H1 (cell line): Measurements from ENCODE around the gene TENT4B. TPM values are rescaled to one million over a fixed set of nuclear protein-coding genes. Genes with fewer than 3 reads are reported as not detected.

Experiments used
- KDM4A ChIP-seq: IDR thresholded peaks from one replicate; pipeline ENCODE4 v1.7.1; 2012; ENCODE audit warnings: low read depth, mild to moderate bottlenecking, moderate library complexity, low read length, inconsistent platforms; ENCODE audit not compliant: severe bottlenecking
- MAFK ChIP-seq: IDR thresholded peaks from 2 replicates; pipeline ENCODE4 v1.6.1; 2012; ENCODE audit warnings: low read depth, mild to moderate bottlenecking, improper control_type of control experiment, low read length
- RAD21 ChIP-seq, 2 experiments: IDR thresholded peaks in 1 of 2; conservative IDR thresholded peaks in 1 of 2; 2 replicates each; pipeline ENCODE4 v1.6.1; 2011; ENCODE audit warnings: low read depth in 2 of 2, low read length in 2 of 2, improper control_type of control experiment in 1 of 2, inconsistent platforms in 1 of 2, mild to moderate bottlenecking in 1 of 2, moderate library complexity in 1 of 2
- RBBP5 ChIP-seq: IDR thresholded peaks from 2 replicates; pipeline ENCODE4 v1.7.1; 2012; ENCODE audit warnings: low read depth, mild to moderate bottlenecking, inconsistent platforms, low read length, moderate library complexity, borderline replicate concordance
- polyA plus RNA-seq, 7 experiments: library from polyadenylated mRNA; depleted of rRNA in 3 of 7; stranded (reverse) in 5 of 7; unstranded in 2 of 7; fragments of >200 nt in 5 of 7; fragments of 200-250 nt in 2 of 7; gene quantifications; 1 replicate in 5 of 7; 2 replicates in 1 of 7; 4 replicates in 1 of 7; pipeline versions ENCODE4 v1.2.1 to v1.2.3, GENCODE V29; 2011 to 2013; ENCODE audit warnings: missing spikeins in 2 of 7, mixed read lengths in 2 of 7
- total RNA-seq: library from RNA; stranded (reverse); fragmentation: NEBNext Ultra II Directional; extraction: Animal tissue kit (Norgen Biotek cat#: 25700); gene quantifications from 2 replicates; pipeline ENCODE4 v1.2.1, GENCODE V29; 2021
- TF ChIP-seq, protein P1 (sequence below): IDR thresholded peaks from 2 replicates; pipeline ENCODE4 v1.6.1; 2012; ENCODE audit warnings: inconsistent platforms

TENT4B gene
- total and polyA plus RNA-seq, 2 of the 8 experiments (the other 6 are each of a cell fraction or from before 2014, with no cell fraction given) = 4.2 to 15.7 TPM

- TF ChIP-seq, protein P1, sequence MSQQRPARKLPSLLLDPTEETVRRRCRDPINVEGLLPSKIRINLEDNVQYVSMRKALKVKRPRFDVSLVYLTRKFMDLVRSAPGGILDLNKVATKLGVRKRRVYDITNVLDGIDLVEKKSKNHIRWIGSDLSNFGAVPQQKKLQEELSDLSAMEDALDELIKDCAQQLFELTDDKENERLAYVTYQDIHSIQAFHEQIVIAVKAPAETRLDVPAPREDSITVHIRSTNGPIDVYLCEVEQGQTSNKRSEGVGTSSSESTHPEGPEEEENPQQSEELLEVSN = no peak
- TF ChIP-seq RAD21 (IDR thresholded peaks at IDR 0.05 in 1 of 2, conservative IDR thresholded peaks at IDR 0.05 in 1 of 2; ENCODE audit: low read depth in 2 of 2, low read length in 2 of 2) = no peak
- TF ChIP-seq MAFK = no peak
- no peak for TF ChIP-seq KDM4A
- no peak for TF ChIP-seq RBBP5
Measured at GRCh38 chr16:50253514-50253910, 100.4 kb downstream of the TENT4B start (continued).
